Immature natural killer cell (primary cell): ENCODE results near the gene CNGB1. TPM values are rescaled to one million over a fixed set of nuclear protein-coding genes. Genes with fewer than 3 reads are reported as not detected.
"Not testable (repeated sequence)": the region's sequence is repeated elsewhere in the genome, so short reads cannot be mapped to it uniquely, and the experiment has no call there.

Experiments used
- DNase-seq, 3 donors: peaks; one replicate each; pipeline ENCODE4 v3.0.0; 2022; ENCODE audit warnings: mixed read lengths in 1 of 3
- H3K27ac Mint-ChIP-seq, 6 donors: one replicate each; pipeline ENCODE4 v1.8.0; 2020; ENCODE audit warnings: mixed read lengths in 6 of 6, mild to moderate bottlenecking in 5 of 6, inconsistent platforms in 4 of 6, moderate library complexity in 3 of 6
- H3K27me3 Mint-ChIP-seq, 3 donors: one replicate each; pipeline ENCODE4 v1.8.0; 2020 to 2021; ENCODE audit warnings: low read depth in 3 of 3, mild to moderate bottlenecking in 3 of 3, mixed read lengths in 3 of 3, moderate library complexity in 3 of 3, inconsistent platforms in 1 of 3
- H3K36me3 Mint-ChIP-seq, 3 donors: one replicate each; pipeline ENCODE4 v1.8.0; 2020; ENCODE audit warnings: mixed read lengths in 3 of 3, inconsistent platforms in 2 of 3, mild to moderate bottlenecking in 2 of 3
- H3K4me1 Mint-ChIP-seq, 2 donors: one replicate each; pipeline ENCODE4 v1.8.0; 2020; ENCODE audit warnings: inconsistent platforms in 2 of 2, mild to moderate bottlenecking in 2 of 2, mixed read lengths in 2 of 2, moderate library complexity in 1 of 2
- H3K4me3 Mint-ChIP-seq, 5 donors: one replicate each; pipeline ENCODE4 v1.8.0; 2020; ENCODE audit warnings: mild to moderate bottlenecking in 5 of 5, mixed read lengths in 5 of 5, inconsistent platforms in 3 of 5, moderate library complexity in 3 of 5
- H3K9me3 Mint-ChIP-seq, 6 donors: one replicate each; pipeline ENCODE4 v1.8.0; 2020; ENCODE audit warnings: mild to moderate bottlenecking in 6 of 6, mixed read lengths in 6 of 6, inconsistent platforms in 4 of 6, moderate library complexity in 3 of 6
- polyA plus RNA-seq, 3 donors: library from polyadenylated mRNA; unstranded; fragments of 300-500 nt; fragmentation: Illumina TruSeq; gene quantifications; one replicate each; pipeline ENCODE4 v1.2.3, GENCODE V29; 2021

CNGB1 gene
- polyA plus RNA-seq, 3 donors from 2014 or later = not detected

DNA sequence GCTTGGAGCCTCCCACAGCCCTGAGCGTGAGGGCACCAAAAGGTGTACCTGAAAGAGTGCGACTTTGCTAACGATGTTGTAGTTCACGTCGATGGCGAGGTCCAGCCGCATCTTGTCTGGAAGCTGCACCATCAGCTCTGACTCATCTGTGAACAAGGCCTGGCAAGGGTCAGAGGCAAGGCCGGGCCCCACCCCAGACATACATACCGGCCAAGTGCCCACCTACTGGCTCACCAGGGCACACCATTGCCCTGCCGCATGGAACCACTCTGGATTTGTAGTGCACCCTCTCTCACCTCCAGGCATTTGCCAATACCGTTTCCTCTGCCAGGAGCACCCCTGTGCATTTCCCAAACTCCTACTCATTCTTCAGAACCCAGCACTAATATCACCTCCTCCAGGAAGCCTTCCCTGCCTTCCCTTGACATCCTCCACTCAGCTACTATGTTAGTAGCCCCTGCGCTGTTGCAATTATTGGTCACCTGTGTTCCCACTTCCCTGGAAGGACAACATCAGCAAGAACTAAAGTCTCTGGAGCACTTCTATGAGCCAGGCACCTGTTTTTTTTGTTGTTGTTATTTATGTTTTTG, 69.4 kb downstream of the CNGB1 start:
- no peak for DNase-seq
- no peaks in the 10 kb centered on the region for H3K36me3 Mint-ChIP-seq
- H3K9me3 Mint-ChIP-seq = no peaks in the 10 kb centered on the region
- no peak overlapping the region for H3K27ac Mint-ChIP-seq
- no peak overlapping the region for H3K4me3 Mint-ChIP-seq
- peaks cover 4 to 7% of the 10 kb centered on the region in 2 donors for H3K4me1 Mint-ChIP-seq
- H3K27me3 Mint-ChIP-seq = peaks cover 5 to 6% (median 5%) of the 10 kb centered on the region in 3 donors

DNA sequence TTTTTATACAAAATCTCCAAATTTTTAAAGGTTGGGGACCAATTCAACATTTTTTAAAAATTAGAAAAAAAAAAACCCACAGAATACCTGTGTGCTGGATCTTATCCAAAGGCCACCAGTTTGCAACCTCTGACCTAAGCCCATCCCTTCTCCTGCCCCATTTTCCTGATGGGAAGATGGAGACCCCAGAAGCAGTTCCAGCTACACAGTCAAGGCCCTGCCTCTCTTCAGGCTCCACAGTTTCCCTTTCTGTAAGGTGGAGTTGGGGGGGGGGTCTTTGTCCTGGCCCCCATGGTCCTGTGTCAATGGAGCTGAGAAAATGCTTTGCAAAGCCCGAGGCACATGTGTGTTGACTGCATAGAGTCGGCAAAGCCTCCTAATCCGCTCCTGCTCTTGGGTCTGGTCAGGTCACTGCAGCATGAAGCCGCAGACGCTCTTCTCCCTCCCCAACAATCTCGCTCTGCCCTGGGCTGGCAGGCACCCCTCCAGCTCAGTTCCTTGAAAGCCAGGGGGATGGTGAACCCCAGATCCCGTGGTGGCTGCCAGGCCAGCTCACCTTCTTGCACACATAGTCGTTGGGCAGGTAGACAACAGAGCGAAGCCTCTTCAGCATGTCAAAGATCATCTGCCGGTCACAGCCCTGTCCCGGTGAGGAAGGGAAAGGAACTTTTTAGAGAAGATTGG, 70.0 kb downstream of the CNGB1 start:
- Mint-ChIP-seq H3K9me3 (no peaks in the 10 kb centered on the region), H3K36me3 (no peaks in the 10 kb centered on the region), H3K27me3 (peaks cover 5 to 6% (median 5%) of the 10 kb centered on the region in 3 donors), H3K27ac (no peak overlapping the region), H3K4me3 (no peak overlapping the region), H3K4me1 (peaks cover 4 to 7% of the 10 kb centered on the region in 2 donors)
- no peak for DNase-seq

DNA sequence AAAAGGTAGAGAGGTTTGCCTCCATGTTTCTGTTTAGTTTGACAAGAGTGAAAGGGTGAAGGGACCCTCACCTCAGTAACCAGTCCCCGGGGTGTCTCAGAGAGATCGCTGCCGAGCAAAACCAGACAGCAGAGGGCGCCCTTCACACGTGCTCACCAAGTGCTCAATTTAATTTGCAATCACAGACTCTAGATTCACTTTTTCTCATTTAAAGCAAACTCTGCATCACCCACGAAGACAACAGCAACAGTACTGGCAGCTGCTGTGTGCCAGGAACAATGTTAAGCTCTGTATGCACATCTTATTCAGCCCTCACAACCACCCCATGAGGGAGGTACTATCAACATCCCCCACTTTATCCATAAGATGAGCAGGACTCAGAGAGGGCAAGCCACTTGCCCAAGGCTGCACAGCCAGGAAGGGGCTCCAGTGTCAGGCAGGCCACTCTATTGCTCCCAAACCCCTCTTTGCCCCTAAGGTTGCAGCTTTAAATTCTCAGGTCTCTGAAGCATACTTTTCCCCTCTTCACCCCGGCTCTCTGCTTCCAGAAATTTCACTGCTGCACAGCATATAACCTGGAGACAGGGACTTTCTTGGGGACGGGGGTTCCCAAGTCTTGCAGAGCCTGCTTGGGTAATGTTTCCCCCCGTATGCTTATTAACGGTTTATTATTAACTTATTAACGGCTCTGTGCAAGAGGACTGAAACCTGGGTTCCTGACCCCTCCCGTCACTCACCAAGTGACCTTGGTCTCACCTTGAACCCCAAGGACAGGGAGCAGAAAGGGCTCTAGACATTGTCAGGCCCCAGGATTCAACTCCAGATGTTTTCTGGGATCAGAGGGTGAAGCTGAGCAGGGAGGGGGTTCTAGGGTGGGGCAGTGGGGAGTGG, 70.9 kb downstream of the CNGB1 start:
- H3K4me3 Mint-ChIP-seq = no peak overlapping the region
- peaks cover 5 to 6% (median 5%) of the 10 kb centered on the region in 3 donors for H3K27me3 Mint-ChIP-seq
- peak; percentile 64 to 75 (median 71) for DNase-seq
- H3K27ac Mint-ChIP-seq = no peak overlapping the region
- H3K36me3 Mint-ChIP-seq = no peaks in the 10 kb centered on the region
- H3K4me1 Mint-ChIP-seq = peaks cover 4 to 7% of the 10 kb centered on the region in 2 donors
- no peaks in the 10 kb centered on the region for H3K9me3 Mint-ChIP-seq

DNA sequence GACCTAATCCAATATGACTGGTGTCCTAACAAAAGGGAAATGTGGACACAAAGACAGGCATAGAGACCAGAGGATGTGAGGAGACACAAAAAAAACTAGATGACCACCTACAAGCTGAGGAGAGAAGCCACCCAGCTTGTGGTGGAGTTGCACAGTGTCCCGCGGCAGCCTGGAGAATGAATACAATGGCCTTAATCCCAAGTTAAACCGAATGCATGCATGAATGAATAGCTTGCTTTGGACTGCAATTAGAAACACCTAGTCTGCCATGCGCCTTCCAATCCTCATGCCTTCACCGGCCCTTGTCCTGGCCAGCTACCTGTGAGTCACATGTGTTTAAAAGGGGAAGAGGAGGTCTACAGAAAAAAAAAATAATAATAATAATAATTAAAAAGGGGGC, 72.0 kb downstream of the CNGB1 start:
- Mint-ChIP-seq H3K27ac (no peak overlapping the region), H3K9me3 (no peaks in the 10 kb centered on the region), H3K36me3 (no peaks in the 10 kb centered on the region), H3K27me3 (peaks cover 2 to 6% (median 5%) of the 10 kb centered on the region in 3 donors), H3K4me1 (peaks cover 7 to 11% of the 10 kb centered on the region in 2 donors), H3K4me3 (no peak overlapping the region)
- no peak for DNase-seq

DNA sequence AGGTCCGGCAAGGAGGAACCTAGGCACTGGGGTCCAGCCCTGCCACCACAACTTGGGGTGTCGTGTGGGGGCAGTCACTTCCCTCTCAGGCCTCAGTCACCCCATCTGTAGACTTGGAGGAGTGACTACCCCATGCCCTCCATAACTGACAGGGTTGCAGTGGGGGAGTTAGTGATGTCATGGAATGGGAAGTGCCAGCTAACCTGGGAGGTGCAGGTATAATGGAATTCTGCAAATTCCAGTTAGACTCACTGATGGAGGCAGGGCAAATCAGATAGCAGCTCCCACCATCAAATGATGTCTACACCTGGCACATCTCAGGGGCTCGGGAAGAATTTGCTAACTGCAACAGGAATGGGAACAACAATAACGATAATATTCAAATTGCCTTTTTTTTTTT, 72.9 kb downstream of the CNGB1 start:
- Mint-ChIP-seq H3K36me3 (no peaks in the 10 kb centered on the region), H3K9me3 (no peaks in the 10 kb centered on the region), H3K4me1 (peaks cover 11 to 16% of the 10 kb centered on the region in 2 donors), H3K27me3 (peaks cover 2 to 3% (median 3%) of the 10 kb centered on the region in 3 donors), H3K4me3 (no peak overlapping the region), H3K27ac (no peak overlapping the region)
- no peak for DNase-seq

DNA sequence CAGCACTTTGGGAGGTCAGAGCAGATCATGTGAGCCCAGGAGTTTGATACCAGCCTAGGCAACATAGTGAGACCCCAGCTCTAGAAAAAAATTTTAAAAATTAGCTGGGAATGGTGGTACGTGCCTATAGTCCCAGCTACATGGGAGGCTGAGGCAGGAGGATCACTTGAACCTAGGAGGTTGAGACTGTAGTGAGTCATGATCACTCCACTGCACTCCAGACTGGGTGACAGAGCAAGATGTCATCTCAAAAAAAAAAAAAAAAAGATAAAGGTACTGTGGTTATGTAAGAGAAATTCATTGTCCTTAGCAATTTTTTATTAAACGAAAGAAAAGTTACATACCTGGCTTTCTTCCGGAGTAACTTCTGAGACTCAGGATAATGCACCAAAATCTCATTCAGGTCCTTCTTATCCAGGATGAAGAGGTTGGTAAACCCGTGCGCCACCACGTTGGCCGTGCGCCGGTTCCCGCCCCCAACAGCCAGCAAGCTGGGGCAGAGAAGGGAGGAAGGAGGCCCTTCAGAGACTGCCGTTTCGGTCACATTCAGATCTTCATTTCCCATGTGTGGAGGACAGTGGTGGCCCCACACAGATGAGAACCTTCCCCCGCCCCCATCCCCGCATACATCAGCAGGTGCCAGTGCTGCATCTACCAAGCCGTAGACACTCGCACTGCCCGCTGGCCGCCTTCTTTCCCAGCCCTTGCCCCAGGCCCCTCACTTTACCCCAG, 73.7 kb downstream of the CNGB1 start:
- Mint-ChIP-seq H3K4me1 (peaks cover 19 to 24% of the 10 kb centered on the region in 2 donors), H3K27ac (no peak overlapping the region), H3K9me3 (no peaks in the 10 kb centered on the region), H3K27me3 (peaks cover 0 to 4% (median under 1%) of the 10 kb centered on the region in 3 donors), H3K4me3 (no peak overlapping the region), H3K36me3 (no peaks in the 10 kb centered on the region)
- no peak for DNase-seq

DNA sequence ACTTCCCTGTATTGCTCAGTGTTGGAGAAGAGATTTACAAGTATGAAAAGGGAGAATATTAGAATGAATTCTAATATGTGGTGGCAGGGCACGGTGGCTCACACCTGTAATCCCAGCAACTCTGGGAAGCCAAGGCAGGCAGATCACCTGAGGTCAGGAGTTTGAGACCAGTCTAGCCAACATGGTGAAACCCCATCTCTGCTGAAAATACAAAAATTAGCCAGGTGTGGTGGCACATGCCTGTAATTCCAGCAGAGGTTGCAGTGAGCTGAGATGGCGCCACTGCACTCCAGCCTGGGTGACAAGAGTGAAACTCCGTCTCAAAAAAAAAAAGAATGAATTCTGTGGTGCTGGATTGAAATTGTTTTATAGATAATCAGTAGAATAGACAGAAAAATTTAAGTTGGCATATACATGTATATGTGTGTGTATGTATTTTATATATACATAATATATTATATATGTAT, 75.8 kb downstream of the CNGB1 start:
- H3K4me3 Mint-ChIP-seq, DNase-seq, H3K9me3 Mint-ChIP-seq, H3K36me3 Mint-ChIP-seq, H3K27me3 Mint-ChIP-seq, H3K27ac Mint-ChIP-seq: not testable (repeated sequence)
- peaks cover 38 to 43% of the 10 kb centered on the region in 2 donors for H3K4me1 Mint-ChIP-seq

DNA sequence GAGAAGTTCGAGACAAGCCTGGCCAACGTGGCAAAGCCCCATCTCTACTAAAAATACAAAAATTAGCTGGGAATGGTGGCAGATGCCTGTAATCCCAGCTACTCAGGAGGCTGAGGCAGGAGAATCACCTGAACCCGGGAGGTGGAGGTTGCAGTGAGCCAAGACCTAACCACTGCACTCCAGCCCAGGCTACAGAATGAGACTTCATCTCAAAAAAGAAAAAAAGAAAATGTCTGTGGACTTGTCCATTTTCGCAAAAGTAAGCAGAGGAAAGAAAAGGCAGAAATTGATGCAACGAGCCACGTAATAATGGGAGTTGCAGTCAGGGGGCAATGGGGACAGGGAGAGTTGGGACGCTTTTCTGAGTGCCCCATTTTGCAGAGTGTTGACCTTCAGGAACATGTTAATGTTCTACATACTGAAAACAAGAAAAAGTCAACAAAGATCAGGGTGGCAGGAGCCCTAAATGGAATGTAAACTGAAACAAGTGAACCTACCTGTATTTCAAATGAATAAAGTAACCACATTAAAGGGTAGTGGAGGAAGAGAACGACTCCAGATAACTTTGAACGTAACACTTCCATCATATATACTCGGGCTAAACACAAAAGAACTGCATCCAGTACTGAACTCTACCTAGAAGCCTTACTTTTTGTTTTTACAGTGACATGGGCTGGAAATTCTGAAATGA, 76.4 kb downstream of the CNGB1 start:
- Mint-ChIP-seq H3K4me3 (no peak overlapping the region), H3K27me3 (peaks cover 0 to 5% (median 4%) of the 10 kb centered on the region in 3 donors), H3K36me3 (no peaks in the 10 kb centered on the region), H3K4me1 (peaks cover 40 to 43% of the 10 kb centered on the region in 2 donors), H3K27ac (peak overlapping the region in 2 of 6 donors; percentile 26 to 78), H3K9me3 (no peaks in the 10 kb centered on the region)
- DNase-seq = no peak

DNA sequence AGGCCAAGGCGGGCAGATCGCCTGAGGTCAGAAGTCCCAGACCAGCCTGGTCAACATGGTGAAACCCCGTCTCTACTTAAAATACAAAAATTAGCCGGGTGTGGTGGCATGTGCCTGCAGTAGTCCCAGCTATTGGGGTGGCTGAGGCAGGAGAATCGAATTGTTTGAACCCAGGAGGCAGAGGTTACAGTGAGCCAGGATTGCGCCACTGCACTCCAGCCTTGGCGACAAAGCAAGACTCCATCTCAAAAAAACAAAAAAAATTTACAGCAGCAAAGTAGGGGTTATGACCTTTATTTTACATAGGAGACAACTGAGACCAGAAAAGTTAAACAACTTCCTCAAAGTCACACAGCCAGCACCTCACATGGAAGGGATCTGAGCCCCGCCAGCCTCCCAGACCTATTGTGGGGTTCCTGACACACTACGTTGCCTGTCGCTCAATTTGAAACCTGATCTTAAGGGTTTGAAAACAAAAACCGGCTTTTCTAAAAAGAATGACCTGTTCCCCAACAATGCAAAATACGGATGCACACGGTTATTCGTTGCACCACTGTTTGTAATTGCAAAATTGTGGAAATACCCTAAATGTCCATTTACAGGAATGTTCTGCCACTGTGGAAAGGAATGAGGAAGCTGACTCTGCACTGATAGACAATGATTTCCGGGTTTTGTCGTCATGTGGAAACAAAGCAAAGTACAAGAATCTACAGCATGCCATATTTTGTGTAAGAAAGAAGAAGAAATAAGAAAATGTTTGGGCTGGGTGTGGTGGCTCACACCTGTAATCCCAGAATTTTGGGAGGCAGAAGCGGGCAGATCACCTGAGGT, 77.2 kb downstream of the CNGB1 start:
- H3K27ac Mint-ChIP-seq = peak overlapping the region in 2 of 6 donors; percentile 18 to 78
- peaks cover 47 to 49% of the 10 kb centered on the region in 2 donors for H3K4me1 Mint-ChIP-seq
- DNase-seq = no peak
- H3K27me3 Mint-ChIP-seq = peaks cover under 1 to 6% (median 5%) of the 10 kb centered on the region in 3 donors
- H3K36me3 Mint-ChIP-seq = no peaks in the 10 kb centered on the region
- H3K9me3 Mint-ChIP-seq = peaks cover 0 to 1% (median 0%) of the 10 kb centered on the region in 6 donors
- peak overlapping the region in 1 of 5 donors; percentile 17 for H3K4me3 Mint-ChIP-seq

DNA sequence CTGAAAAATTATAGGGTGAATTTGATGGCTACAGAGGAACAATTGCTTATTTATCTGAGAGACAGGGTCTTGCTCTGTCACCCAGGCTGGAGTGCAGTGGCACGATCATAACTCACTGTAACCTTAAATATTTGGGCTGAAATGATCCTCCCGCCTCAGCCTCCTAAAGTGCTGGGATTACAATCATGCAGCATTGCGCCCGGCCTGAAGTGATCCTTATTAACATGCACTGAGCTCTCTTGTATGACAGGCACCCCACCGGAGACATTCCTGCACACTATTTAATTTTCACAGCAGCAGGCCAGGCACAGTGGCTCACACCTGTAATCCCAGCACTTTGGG, 77.7 kb downstream of the CNGB1 start:
- Mint-ChIP-seq H3K4me1 (peaks cover 53 to 55% of the 10 kb centered on the region in 2 donors), H3K36me3 (no peaks in the 10 kb centered on the region), H3K4me3 (peak overlapping the region in 3 of 5 donors; percentile 32 to 55 (median 43)), H3K27me3 (peaks cover 2 to 6% (median 5%) of the 10 kb centered on the region in 3 donors), H3K27ac (peak overlapping the region in 1 of 6 donors; percentile 63), H3K9me3 (peaks cover 0 to 5% (median 0%) of the 10 kb centered on the region in 6 donors)
- no peak for DNase-seq

DNA sequence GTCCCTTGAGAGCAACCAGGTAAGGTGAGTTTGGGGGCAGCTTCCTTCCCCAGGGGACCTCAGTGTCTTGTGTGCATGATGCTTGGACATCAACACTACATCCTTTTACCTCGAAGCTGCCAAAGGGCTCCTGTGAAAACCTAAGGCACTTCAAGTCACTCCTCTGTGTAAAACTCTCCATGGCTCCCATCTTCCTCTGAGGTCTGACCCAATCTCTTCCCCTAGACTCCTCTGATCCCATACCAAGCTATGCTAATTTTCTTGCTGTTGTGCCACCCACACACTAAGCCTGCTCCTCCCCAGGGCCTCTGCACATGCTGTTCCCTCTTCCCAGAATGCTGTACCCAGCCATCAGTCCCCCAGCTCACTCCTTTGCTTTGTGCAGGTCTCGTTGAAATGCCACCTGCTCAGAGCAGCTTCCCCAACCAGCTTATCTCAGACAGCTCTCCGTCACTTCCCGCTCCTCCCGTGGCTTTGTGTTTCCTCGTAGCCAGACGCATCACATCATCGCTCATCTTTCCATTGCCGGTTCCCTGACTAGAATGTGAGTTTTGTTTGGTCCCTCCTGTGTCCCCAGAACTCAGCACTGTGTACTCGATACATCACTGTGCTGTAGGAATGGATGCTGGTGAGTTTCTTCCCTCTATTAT, 78.4 kb downstream of the CNGB1 start:
- Mint-ChIP-seq H3K9me3 (peaks cover 0 to 5% (median 0%) of the 10 kb centered on the region in 6 donors), H3K4me1 (peaks cover 59 to 60% of the 10 kb centered on the region in 2 donors), H3K27ac (peak overlapping the region; percentile 36 to 81 (median 66)), H3K36me3 (no peaks in the 10 kb centered on the region), H3K27me3 (peaks cover 2 to 6% (median 5%) of the 10 kb centered on the region in 3 donors), H3K4me3 (peak overlapping the region; percentile 45 to 75 (median 65))
- DNase-seq = no peak

DNA sequence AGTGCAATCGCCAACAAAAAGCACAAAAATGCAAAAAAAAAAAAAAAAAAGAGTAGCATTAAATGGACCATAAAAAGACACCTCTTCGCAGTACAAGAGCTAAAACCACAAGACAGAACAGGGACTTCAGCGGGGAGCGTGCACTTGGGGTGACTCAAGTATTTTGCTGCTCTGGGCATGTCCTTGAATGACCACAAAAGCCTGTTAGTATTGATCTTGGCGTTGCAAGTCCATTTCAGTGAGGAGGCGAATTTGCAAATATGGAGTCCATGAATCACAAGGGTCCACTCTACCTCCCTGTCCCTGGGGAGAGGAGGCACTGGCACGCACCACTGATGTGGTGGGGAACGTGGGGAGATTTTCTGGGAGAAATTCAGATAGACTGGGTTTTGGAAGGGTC, 78.9 kb downstream of the CNGB1 start:
- no peaks in the 10 kb centered on the region for H3K36me3 Mint-ChIP-seq
- peak overlapping the region; percentile 26 to 75 (median 65) for H3K4me3 Mint-ChIP-seq
- H3K4me1 Mint-ChIP-seq = peaks cover 59 to 60% of the 10 kb centered on the region in 2 donors
- H3K27ac Mint-ChIP-seq = peak overlapping the region in 5 of 6 donors; percentile 4 to 76 (median 63)
- peaks cover 0 to 5% (median 0%) of the 10 kb centered on the region in 6 donors for H3K9me3 Mint-ChIP-seq
- DNase-seq = peak in 2 of 3 donors; percentile 13
- H3K27me3 Mint-ChIP-seq = peaks cover 2 to 6% (median 5%) of the 10 kb centered on the region in 3 donors
